ENCODE data around the gene CHCHD4.

DNA sequence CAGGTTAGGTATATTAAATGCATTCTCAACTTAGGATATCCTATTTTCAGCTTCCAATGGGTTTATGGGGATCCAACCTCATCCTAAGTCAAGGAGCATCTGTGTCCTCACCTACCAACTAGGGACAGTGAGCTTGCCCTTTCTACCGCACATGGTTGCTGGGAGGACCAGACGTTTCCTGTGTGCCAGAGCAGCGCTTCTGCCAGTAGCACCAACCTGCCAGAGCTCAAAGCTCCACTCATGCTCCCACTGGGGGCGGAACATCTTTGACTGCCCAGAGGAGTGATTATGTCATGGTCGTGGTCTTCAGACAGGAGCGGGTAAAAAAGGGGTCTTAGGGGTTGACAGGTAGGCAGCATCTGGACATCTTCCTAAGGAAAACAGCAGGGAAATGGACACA, 29.0 kb upstream of the CHCHD4 start:
- TF ChIP-seq, protein P1, sequence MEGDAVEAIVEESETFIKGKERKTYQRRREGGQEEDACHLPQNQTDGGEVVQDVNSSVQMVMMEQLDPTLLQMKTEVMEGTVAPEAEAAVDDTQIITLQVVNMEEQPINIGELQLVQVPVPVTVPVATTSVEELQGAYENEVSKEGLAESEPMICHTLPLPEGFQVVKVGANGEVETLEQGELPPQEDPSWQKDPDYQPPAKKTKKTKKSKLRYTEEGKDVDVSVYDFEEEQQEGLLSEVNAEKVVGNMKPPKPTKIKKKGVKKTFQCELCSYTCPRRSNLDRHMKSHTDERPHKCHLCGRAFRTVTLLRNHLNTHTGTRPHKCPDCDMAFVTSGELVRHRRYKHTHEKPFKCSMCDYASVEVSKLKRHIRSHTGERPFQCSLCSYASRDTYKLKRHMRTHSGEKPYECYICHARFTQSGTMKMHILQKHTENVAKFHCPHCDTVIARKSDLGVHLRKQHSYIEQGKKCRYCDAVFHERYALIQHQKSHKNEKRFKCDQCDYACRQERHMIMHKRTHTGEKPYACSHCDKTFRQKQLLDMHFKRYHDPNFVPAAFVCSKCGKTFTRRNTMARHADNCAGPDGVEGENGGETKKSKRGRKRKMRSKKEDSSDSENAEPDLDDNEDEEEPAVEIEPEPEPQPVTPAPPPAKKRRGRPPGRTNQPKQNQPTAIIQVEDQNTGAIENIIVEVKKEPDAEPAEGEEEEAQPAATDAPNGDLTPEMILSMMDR (conservative IDR thresholded peaks at IDR 0.05; ENCODE audit: low read depth in 2 of 2): no peak
- TF ChIP-seq, protein P2, sequence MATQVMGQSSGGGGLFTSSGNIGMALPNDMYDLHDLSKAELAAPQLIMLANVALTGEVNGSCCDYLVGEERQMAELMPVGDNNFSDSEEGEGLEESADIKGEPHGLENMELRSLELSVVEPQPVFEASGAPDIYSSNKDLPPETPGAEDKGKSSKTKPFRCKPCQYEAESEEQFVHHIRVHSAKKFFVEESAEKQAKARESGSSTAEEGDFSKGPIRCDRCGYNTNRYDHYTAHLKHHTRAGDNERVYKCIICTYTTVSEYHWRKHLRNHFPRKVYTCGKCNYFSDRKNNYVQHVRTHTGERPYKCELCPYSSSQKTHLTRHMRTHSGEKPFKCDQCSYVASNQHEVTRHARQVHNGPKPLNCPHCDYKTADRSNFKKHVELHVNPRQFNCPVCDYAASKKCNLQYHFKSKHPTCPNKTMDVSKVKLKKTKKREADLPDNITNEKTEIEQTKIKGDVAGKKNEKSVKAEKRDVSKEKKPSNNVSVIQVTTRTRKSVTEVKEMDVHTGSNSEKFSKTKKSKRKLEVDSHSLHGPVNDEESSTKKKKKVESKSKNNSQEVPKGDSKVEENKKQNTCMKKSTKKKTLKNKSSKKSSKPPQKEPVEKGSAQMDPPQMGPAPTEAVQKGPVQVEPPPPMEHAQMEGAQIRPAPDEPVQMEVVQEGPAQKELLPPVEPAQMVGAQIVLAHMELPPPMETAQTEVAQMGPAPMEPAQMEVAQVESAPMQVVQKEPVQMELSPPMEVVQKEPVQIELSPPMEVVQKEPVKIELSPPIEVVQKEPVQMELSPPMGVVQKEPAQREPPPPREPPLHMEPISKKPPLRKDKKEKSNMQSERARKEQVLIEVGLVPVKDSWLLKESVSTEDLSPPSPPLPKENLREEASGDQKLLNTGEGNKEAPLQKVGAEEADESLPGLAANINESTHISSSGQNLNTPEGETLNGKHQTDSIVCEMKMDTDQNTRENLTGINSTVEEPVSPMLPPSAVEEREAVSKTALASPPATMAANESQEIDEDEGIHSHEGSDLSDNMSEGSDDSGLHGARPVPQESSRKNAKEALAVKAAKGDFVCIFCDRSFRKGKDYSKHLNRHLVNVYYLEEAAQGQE (IDR thresholded peaks at IDR 0.05; ENCODE audit: unreplicated experiment): no peak
- no peak for TF ChIP-seq POLR2AphosphoS5 (IDR thresholded peaks at IDR 0.05; ENCODE audit: low read depth)
- no peak for TF ChIP-seq EZH2phosphoT487 (IDR thresholded peaks at IDR 0.05; ENCODE audit: unreplicated experiment)
- no peak for TF ChIP-seq EZH2 (IDR thresholded peaks at IDR 0.05; ENCODE audit: low read depth, unreplicated experiment)
- no peak for TF ChIP-seq ZNF114 (CRISPR knock-in tag; IDR thresholded peaks at IDR 0.05)
- no peak for TF ChIP-seq CREB1 (CRISPR knock-in tag; IDR thresholded peaks at IDR 0.05; ENCODE audit: low read depth)
- TF ChIP-seq JUNB (IDR thresholded peaks at IDR 0.05; ENCODE audit: unreplicated experiment): no peak
- no peak for TF ChIP-seq STAT1 (IDR thresholded peaks at IDR 0.05; ENCODE audit: unreplicated experiment)
- TF ChIP-seq ZNF331 (CRISPR knock-in tag; IDR thresholded peaks at IDR 0.05; ENCODE audit: low read depth): no peak
- TF ChIP-seq, protein P3, sequence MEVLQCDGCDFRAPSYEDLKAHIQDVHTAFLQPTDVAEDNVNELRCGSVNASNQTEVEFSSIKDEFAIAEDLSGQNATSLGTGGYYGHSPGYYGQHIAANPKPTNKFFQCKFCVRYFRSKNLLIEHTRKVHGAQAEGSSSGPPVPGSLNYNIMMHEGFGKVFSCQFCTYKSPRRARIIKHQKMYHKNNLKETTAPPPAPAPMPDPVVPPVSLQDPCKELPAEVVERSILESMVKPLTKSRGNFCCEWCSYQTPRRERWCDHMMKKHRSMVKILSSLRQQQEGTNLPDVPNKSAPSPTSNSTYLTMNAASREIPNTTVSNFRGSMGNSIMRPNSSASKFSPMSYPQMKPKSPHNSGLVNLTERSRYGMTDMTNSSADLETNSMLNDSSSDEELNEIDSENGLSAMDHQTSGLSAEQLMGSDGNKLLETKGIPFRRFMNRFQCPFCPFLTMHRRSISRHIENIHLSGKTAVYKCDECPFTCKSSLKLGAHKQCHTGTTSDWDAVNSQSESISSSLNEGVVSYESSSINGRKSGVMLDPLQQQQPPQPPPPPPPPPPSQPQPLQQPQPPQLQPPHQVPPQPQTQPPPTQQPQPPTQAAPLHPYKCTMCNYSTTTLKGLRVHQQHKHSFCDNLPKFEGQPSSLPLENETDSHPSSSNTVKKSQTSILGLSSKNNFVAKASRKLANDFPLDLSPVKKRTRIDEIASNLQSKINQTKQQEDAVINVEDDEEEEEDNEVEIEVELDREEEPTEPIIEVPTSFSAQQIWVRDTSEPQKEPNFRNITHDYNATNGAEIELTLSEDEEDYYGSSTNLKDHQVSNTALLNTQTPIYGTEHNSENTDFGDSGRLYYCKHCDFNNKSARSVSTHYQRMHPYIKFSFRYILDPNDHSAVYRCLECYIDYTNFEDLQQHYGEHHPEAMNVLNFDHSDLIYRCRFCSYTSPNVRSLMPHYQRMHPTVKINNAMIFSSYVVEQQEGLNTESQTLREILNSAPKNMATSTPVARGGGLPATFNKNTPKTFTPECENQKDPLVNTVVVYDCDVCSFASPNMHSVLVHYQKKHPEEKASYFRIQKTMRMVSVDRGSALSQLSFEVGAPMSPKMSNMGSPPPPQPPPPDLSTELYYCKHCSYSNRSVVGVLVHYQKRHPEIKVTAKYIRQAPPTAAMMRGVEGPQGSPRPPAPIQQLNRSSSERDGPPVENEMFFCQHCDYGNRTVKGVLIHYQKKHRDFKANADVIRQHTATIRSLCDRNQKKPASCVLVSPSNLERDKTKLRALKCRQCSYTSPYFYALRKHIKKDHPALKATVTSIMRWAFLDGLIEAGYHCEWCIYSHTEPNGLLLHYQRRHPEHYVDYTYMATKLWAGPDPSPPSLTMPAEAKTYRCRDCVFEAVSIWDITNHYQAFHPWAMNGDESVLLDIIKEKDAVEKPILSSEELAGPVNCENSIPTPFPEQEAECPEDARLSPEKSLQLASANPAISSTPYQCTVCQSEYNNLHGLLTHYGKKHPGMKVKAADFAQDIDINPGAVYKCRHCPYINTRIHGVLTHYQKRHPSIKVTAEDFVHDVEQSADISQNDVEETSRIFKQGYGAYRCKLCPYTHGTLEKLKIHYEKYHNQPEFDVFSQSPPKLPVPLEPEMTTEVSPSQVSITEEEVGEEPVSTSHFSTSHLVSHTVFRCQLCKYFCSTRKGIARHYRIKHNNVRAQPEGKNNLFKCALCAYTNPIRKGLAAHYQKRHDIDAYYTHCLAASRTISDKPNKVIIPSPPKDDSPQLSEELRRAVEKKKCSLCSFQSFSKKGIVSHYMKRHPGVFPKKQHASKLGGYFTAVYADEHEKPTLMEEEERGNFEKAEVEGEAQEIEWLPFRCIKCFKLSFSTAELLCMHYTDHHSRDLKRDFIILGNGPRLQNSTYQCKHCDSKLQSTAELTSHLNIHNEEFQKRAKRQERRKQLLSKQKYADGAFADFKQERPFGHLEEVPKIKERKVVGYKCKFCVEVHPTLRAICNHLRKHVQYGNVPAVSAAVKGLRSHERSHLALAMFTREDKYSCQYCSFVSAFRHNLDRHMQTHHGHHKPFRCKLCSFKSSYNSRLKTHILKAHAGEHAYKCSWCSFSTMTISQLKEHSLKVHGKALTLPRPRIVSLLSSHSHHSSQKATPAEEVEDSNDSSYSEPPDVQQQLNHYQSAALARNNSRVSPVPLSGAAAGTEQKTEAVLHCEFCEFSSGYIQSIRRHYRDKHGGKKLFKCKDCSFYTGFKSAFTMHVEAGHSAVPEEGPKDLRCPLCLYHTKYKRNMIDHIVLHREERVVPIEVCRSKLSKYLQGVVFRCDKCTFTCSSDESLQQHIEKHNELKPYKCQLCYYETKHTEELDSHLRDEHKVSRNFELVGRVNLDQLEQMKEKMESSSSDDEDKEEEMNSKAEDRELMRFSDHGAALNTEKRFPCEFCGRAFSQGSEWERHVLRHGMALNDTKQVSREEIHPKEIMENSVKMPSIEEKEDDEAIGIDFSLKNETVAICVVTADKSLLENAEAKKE (CRISPR knock-in tag; IDR thresholded peaks at IDR 0.05): no peak

All from GM23338 (cell line).